Measurements from ENCODE around the gene CCDC157.

DNA sequence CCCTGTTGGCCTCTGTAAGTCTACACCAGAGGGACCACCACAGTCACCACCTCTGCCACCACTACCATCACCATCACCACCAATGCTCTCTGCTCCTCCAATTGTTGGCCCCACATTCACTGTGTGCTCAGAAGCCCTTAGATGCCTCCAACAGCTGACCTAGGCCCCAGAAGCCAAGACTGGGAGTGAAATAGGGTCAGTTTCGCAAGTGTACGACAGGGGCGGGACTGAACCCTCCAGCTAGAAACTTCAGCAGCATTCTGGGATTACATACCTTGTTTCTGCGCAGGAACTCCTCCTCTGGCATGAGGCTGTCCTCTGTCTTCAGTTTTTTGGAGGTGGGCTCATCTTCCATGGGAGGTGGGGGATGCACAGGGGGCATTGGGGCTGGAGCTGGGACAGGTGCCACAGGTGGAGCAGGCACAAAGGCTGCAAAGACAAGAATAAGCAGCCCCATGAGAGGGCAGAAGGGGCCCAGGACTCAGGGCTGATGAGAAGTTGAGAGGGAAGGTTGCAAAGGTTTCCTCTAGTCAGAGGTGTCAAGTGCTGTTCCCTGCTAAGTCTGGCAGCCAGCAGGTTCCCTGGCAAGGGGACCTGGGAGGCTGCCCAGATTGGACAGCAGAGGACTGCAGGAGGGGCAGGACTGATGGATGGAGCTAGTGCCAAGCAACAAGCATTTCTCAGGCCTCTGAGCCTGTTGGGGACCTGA, 19.9 kb upstream of the CCDC157 start:
- TF ChIP-seq CTCF (IDR thresholded peaks at IDR 0.05) (no peak), POLR2A (IDR thresholded peaks at IDR 0.05) (no peak), POLR2AphosphoS5 (IDR thresholded peaks at IDR 0.05; ENCODE audit: insufficient read depth in 1 of 2, low read depth in 1 of 2) (no peak)
